ENCODE data around the gene TSPAN14.

- TF ChIP-seq POLR2A (IDR thresholded peaks at IDR 0.05; ENCODE audit: low read depth): no peak
- no peak for TF ChIP-seq CTCF (IDR thresholded peaks at IDR 0.05)
- TF ChIP-seq EP300 (IDR thresholded peaks at IDR 0.05): no peak
- TF ChIP-seq POLR2AphosphoS5 (IDR thresholded peaks at IDR 0.05): no peak
These were observed 32.8 kb downstream of the TSPAN14 start for GRCh38 chr10:80486785-80487420.

All from esophagus muscularis mucosa (tissue), 4 donors.